ENCODE data around the gene ADCYAP1.

GRCh38 chr18:864872-865273 lies 39.8 kb upstream of the ADCYAP1 start:
- TF ChIP-seq POLR2A (IDR thresholded peaks at IDR 0.05) = no peak
- TF ChIP-seq EP300 (IDR thresholded peaks at IDR 0.05) = no peak
